Central memory CD4-positive, alpha-beta T cell (primary cell): Measurements from ENCODE around the gene RIC3.
A peak's percentile ranks its signal among the peaks of the same experiment; 100 is the strongest.

ENCODE experiments used
- DNase-seq: peaks from one replicate; pipeline ENCODE4 v3.0.0; 2022

RIC3 gene

GRCh38 chr11:8102296-8102915, 66.4 kb downstream of the RIC3 start:
- no peak for DNase-seq

- no peak for DNase-seq
Observed at GRCh38 chr11:8101421-8101820, 67.4 kb downstream of the RIC3 start.

- DNase-seq: no peak
Observed at GRCh38 chr11:8100605-8101004, 68.2 kb downstream of the RIC3 start.

GRCh38 chr11:8100158-8100557, 68.7 kb downstream of the RIC3 start:
- no peak for DNase-seq

- peak; percentile 50 for DNase-seq
Observed at GRCh38 chr11:8099291-8099899, 69.4 kb downstream of the RIC3 start.

- no peak for DNase-seq
Observed at GRCh38 chr11:8098879-8099278, 69.9 kb downstream of the RIC3 start.

- no peak for DNase-seq
Observed at GRCh38 chr11:8098361-8098760, 70.5 kb downstream of the RIC3 start.

GRCh38 chr11:8097926-8098325, 70.9 kb downstream of the RIC3 start:
- no peak for DNase-seq

GRCh38 chr11:8097468-8097867, 71.4 kb downstream of the RIC3 start:
- no peak for DNase-seq

GRCh38 chr11:8097062-8097461, 71.8 kb downstream of the RIC3 start:
- DNase-seq: no peak

- no peak for DNase-seq
Observed at GRCh38 chr11:8096575-8096974, 72.2 kb downstream of the RIC3 start.

- DNase-seq: no peak
Observed at GRCh38 chr11:8095806-8096522, 72.9 kb downstream of the RIC3 start.

GRCh38 chr11:8095371-8095770, 73.5 kb downstream of the RIC3 start:
- no peak for DNase-seq

- DNase-seq: no peak
Observed at GRCh38 chr11:8094656-8095055, 74.2 kb downstream of the RIC3 start.

- DNase-seq: no peak
Observed at GRCh38 chr11:8093931-8094575, 74.8 kb downstream of the RIC3 start.

GRCh38 chr11:8092587-8093424, 76.0 kb downstream of the RIC3 start:
- no peak for DNase-seq

GRCh38 chr11:8091721-8092120, 77.1 kb downstream of the RIC3 start:
- DNase-seq: no peak

- DNase-seq: no peak
Observed at GRCh38 chr11:8090756-8091155, 78.1 kb downstream of the RIC3 start.

- no peak for DNase-seq
Observed at GRCh38 chr11:8089791-8090510, 78.9 kb downstream of the RIC3 start.

- DNase-seq: no peak
Observed at GRCh38 chr11:8087756-8088155, 81.1 kb downstream of the RIC3 start.

- no peak for DNase-seq
Observed at GRCh38 chr11:8087185-8087584, 81.6 kb downstream of the RIC3 start.

GRCh38 chr11:8086571-8086970, 82.3 kb downstream of the RIC3 start:
- DNase-seq: no peak
